VCaP (cell line): ENCODE results near the gene KCNIP4.
A peak's percentile ranks its signal among the peaks of the same experiment; 100 is the strongest.

Source experiments
- H3K27ac ChIP-seq: fragments of 450-650 bp; 2 replicates; pipeline ENCODE4 v1.5.1; 2017
- TF ChIP-seq, protein P1 (sequence below): fragments of 450-650 bp; conservative IDR thresholded peaks from 2 replicates; pipeline ENCODE4 v1.5.1; 2017; ENCODE audit warnings: mild to moderate bottlenecking, moderate library complexity

The KCNIP4 gene

DNA sequence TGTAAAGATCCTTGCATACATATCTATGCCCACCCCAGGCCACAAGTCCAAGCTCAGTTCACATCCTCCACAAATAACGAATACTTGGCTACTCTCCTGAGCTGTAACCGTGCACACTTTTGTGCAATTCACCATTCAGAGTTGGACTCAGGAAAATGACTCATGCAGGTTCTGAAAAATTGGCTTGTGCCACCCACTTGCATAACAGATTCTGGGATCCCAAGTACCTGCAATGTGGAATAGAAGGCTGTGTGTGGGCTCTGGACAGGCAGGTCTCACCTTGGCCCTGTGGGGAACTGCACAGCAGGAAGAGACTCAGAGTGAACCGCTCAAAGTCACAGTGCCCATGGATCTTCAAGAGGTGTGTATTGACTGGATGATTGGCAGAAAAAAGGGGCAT is 745.6 kb downstream of the KCNIP4 start:
- no peak overlapping the region for H3K27ac ChIP-seq
- TF ChIP-seq, protein P1, sequence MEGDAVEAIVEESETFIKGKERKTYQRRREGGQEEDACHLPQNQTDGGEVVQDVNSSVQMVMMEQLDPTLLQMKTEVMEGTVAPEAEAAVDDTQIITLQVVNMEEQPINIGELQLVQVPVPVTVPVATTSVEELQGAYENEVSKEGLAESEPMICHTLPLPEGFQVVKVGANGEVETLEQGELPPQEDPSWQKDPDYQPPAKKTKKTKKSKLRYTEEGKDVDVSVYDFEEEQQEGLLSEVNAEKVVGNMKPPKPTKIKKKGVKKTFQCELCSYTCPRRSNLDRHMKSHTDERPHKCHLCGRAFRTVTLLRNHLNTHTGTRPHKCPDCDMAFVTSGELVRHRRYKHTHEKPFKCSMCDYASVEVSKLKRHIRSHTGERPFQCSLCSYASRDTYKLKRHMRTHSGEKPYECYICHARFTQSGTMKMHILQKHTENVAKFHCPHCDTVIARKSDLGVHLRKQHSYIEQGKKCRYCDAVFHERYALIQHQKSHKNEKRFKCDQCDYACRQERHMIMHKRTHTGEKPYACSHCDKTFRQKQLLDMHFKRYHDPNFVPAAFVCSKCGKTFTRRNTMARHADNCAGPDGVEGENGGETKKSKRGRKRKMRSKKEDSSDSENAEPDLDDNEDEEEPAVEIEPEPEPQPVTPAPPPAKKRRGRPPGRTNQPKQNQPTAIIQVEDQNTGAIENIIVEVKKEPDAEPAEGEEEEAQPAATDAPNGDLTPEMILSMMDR, result no peak

DNA sequence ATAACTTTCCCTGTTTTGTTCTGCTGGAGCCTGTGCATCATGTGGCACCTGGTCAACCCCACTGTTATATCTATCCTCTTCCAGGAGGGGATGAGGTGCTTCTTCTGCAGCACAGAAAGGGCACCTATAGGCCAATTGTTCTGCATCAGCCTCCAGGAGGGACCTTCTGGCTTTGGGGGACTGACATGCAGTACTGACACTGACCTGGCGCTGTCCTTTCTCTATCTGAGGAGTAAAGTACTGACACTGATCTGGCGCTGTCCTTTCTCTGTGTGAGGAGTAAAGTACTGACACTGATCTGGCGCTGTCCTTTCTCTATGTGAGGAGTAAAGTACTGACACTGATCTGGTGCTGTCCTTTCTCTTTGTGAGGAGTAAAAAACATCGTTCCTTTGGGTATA is 749.9 kb downstream of the KCNIP4 start:
- no peak overlapping the region for H3K27ac ChIP-seq
- TF ChIP-seq, protein P1, result no peak

DNA sequence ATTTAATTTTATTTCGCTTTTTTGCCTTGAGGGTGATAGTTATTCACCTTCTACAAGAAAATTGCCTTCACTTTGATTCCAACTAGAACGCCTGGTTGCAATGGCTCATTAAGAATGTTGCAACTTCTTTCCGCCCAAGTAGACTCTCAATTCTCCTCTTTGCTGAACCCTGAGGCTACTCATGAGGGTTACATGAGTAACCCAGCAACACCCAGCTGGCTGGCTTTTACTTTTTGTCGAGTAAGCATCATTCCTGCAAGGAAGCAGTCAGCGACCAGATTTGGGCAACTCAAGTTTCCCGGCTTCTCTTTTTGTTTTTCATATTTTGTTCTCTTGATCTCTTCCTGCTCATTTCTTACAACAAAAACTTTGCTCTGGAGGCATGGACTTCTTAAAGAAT is 752.9 kb downstream of the KCNIP4 start:
- TF ChIP-seq, protein P1, result no peak
- no peak overlapping the region for H3K27ac ChIP-seq

DNA sequence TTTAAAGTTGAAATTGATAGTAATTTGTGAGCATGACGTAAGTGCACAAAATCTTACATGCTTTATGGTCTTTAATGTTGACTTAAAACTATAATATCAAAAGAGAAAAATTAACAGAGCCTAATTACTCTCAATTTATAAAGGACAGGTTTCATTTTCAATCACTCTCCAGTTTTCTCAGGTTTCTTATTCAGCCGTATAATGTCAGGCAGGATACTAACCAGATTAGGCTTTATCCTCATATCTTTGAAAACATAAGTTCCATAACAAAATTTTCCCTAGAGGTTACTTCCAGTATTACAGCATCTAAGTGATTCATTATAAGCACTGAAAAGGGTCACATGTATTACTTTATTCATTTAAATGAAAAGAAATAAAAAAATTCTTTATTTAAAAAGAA is 756.2 kb downstream of the KCNIP4 start:
- no peak overlapping the region for H3K27ac ChIP-seq
- TF ChIP-seq, protein P1, result no peak

DNA sequence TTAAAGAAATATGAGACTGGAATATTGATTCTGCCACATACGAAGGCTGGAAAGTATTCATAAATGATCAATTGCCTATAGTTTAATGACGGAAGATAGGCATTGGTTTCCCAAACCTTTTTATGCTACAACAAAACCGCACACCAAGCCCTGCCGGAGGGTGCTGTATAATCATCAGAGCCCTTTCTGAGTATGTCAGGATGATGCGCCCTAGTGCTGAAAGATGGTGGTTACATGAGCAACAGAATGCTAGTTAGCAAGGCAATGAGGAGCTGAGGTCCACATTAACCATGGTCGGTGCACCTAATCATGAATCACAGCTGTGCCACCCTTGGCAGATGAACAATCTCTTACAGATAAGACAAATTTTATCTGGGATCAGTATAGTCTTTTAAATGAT is 757.3 kb downstream of the KCNIP4 start:
- no peak overlapping the region for H3K27ac ChIP-seq
- TF ChIP-seq, protein P1, result no peak

DNA sequence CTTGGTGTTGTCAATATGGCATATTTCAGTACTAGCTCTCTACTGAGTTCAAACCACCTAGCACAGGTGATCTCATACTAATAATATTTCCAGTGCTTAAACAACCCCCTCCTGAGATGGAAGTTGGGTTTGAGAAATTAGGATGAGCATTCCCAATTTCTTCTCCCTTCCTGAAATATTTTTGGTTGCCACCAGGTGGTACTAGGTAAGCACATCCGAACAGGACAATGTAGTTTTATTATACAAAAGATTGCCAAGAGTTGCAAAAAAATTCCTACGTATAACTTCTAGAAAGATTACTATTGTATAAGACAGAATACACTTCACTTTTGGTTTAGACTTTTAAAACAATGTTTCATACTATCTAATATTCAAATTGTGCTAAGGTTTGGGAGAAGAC is 763.8 kb downstream of the KCNIP4 start:
- H3K27ac ChIP-seq, result no peak overlapping the region
- TF ChIP-seq, protein P1, result peak; percentile 75

DNA sequence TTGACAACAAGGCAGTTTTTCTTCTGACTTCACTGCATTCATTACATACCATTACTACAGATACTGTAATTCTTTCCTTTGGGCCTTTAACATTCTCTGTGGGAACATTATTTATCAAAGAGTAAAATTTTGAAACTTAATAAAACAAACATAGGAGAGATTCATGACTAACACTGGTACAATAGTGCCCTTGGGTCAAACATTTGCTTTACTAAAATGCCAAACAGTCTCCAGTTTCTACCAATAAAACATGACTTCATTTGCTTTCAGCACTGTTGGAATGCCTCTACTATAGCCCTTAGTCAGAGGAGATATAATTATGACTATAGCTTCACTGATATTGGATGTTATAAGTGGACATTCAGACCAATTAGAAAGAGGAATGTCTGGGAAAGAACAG is 766.9 kb downstream of the KCNIP4 start:
- H3K27ac ChIP-seq, result no peak overlapping the region
- TF ChIP-seq, protein P1, result no peak

DNA sequence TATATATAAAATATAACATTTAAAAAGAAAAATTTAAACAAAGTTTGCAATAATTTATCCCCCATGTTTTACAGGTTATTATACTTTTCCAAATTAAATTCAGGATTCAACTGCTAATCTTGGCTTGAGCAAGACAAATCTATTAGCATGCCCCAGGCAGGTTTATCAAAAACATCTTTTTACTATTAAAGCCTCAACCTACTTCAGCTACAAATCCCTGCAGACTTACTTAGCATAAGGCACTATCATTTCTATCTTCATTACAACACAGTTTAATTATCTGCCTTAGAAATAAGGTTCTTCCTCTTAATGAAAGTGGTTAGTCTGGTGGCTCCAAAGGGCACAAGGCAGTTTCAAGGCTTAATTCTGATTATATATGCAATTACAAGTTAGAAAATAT is 770.7 kb downstream of the KCNIP4 start:
- TF ChIP-seq, protein P1, result no peak
- H3K27ac ChIP-seq, result no peak overlapping the region
